ENCODE results near the gene STAB2. TPM values are rescaled to one million over a fixed set of nuclear protein-coding genes. Genes with fewer than 3 reads are reported as not detected.
"Not testable (repeated sequence)": the region's sequence is repeated elsewhere in the genome, so short reads cannot be mapped to it uniquely, and the experiment has no call there.

STAB2 gene
- total and polyA plus RNA-seq, 4 experiments from 2014 or later: not detected

- Histone ChIP-seq H3K27ac (ENCODE audit: low read depth, low read length) (no peak overlapping the region), H3K4me1 (ENCODE audit: insufficient read depth, low read length) (no peaks in the 10 kb centered on the region), H3K9me3 (ENCODE audit: control insufficient read depth in 1 of 2, low read length in 2 of 2) (no peaks in the 10 kb centered on the region), H3K4me3 (ENCODE audit: low read length in 2 of 2) (no peak overlapping the region), H3K36me3 (ENCODE audit: insufficient read depth, low read length) (no peaks in the 10 kb centered on the region), H3K27me3 (ENCODE audit: insufficient read depth, low read length) (no peaks in the 10 kb centered on the region)
- no peak overlapping the region for H3K4me3 Mint-ChIP-seq
- intact Hi-C loops (cut with micrococcal nuclease): no loop called here
- peaks cover 3 to 4% of the 10 kb centered on the region in 2 donors for H3K27me3 Mint-ChIP-seq
- H3K9me3 Mint-ChIP-seq: peaks cover 0 to 5% (median 1%) of the 10 kb centered on the region in 8 donors
- ChIA-PET CTCF (ENCODE audit: partially characterized antibody) (no interaction called here), POLR2A (ENCODE audit: partially characterized antibody) (no interaction called here)
- DNase-seq: no peak
- no peaks in the 10 kb centered on the region for H3K36me3 Mint-ChIP-seq
- H3K4me1 Mint-ChIP-seq: no peaks in the 10 kb centered on the region
- no peak overlapping the region for H3K27ac Mint-ChIP-seq
Observed at GRCh38 chr12:103645202-103645601, 58.1 kb downstream of the STAB2 start.

- Mint-ChIP-seq H3K4me1 (no peaks in the 10 kb centered on the region), H3K27ac (no peak overlapping the region), H3K36me3 (no peaks in the 10 kb centered on the region), H3K27me3 (peaks cover 7 to 8% of the 10 kb centered on the region in 2 donors), H3K4me3 (no peak overlapping the region), H3K9me3 (peaks cover 0 to 4% (median 0%) of the 10 kb centered on the region in 8 donors)
- Histone ChIP-seq H3K4me1 (ENCODE audit: insufficient read depth, low read length) (no peaks in the 10 kb centered on the region), H3K36me3 (ENCODE audit: insufficient read depth, low read length) (no peaks in the 10 kb centered on the region), H3K27me3 (ENCODE audit: insufficient read depth, low read length) (no peaks in the 10 kb centered on the region), H3K27ac (ENCODE audit: low read depth, low read length) (no peak overlapping the region), H3K9me3 (ENCODE audit: control insufficient read depth in 1 of 2, low read length in 2 of 2) (no peaks in the 10 kb centered on the region), H3K4me3 (ENCODE audit: low read length in 2 of 2) (no peak overlapping the region)
- ChIA-PET CTCF (ENCODE audit: partially characterized antibody) (no interaction called here), POLR2A (ENCODE audit: partially characterized antibody) (no interaction called here)
- intact Hi-C loops (cut with micrococcal nuclease): no loop called here
- no peak for DNase-seq
Observed at GRCh38 chr12:103647267-103647666, 60.2 kb downstream of the STAB2 start.

GRCh38 chr12:103652808-103653207, 65.7 kb downstream of the STAB2 start:
- Mint-ChIP-seq H3K9me3 (peaks cover 0 to 5% (median 1%) of the 10 kb centered on the region in 8 donors), H3K4me3 (no peak overlapping the region), H3K27me3 (peaks cover 8% of the 10 kb centered on the region in 2 donors), H3K27ac (no peak overlapping the region), H3K4me1 (peaks cover 0 to 5% (median 0%) of the 10 kb centered on the region in 4 donors), H3K36me3 (no peaks in the 10 kb centered on the region)
- H3K27ac ChIP-seq (ENCODE audit: low read depth, low read length): no peak overlapping the region
- no peak overlapping the region for H3K4me3 ChIP-seq (ENCODE audit: low read length in 2 of 2)
- intact Hi-C loops (cut with micrococcal nuclease): no loop called here
- H3K27me3 ChIP-seq (ENCODE audit: insufficient read depth, low read length): no peaks in the 10 kb centered on the region
- CTCF ChIA-PET (ENCODE audit: partially characterized antibody): no interaction called here
- H3K4me1 ChIP-seq (ENCODE audit: insufficient read depth, low read length): no peaks in the 10 kb centered on the region
- DNase-seq: no peak
- no peaks in the 10 kb centered on the region for H3K9me3 ChIP-seq (ENCODE audit: control insufficient read depth in 1 of 2, low read length in 2 of 2)
- no peaks in the 10 kb centered on the region for H3K36me3 ChIP-seq (ENCODE audit: insufficient read depth, low read length)
- POLR2A ChIA-PET (ENCODE audit: partially characterized antibody): no interaction called here

GRCh38 chr12:103653568-103654173, 66.6 kb downstream of the STAB2 start:
- H3K4me3 Mint-ChIP-seq; H3K4me3 ChIP-seq (ENCODE audit: low read length in 2 of 2); CTCF ChIA-PET (ENCODE audit: partially characterized antibody); H3K9me3 ChIP-seq (ENCODE audit: control insufficient read depth in 1 of 2, low read length in 2 of 2); intact Hi-C loops (cut with micrococcal nuclease); H3K4me1 ChIP-seq (ENCODE audit: insufficient read depth, low read length); DNase-seq; H3K27ac ChIP-seq (ENCODE audit: low read depth, low read length); H3K36me3 Mint-ChIP-seq; H3K36me3 ChIP-seq (ENCODE audit: insufficient read depth, low read length); H3K9me3 Mint-ChIP-seq; POLR2A ChIA-PET (ENCODE audit: partially characterized antibody); H3K27me3 ChIP-seq (ENCODE audit: insufficient read depth, low read length): not testable (repeated sequence)
- H3K4me1 Mint-ChIP-seq: peaks cover 0 to 11% (median 4%) of the 10 kb centered on the region in 4 donors
- H3K27me3 Mint-ChIP-seq: peaks cover 9 to 10% of the 10 kb centered on the region in 2 donors
- peak overlapping the region in 1 of 7 donors; percentile 73 for H3K27ac Mint-ChIP-seq

- CTCF ChIA-PET (ENCODE audit: partially characterized antibody): no interaction called here
- Histone ChIP-seq H3K4me3 (ENCODE audit: low read length in 2 of 2) (no peak overlapping the region), H3K27me3 (ENCODE audit: insufficient read depth, low read length) (no peaks in the 10 kb centered on the region), H3K9me3 (ENCODE audit: control insufficient read depth in 1 of 2, low read length in 2 of 2) (no peaks in the 10 kb centered on the region), H3K4me1 (ENCODE audit: insufficient read depth, low read length) (no peaks in the 10 kb centered on the region), H3K36me3 (ENCODE audit: insufficient read depth, low read length) (no peaks in the 10 kb centered on the region), H3K27ac (ENCODE audit: low read depth, low read length) (no peak overlapping the region)
- no peaks in the 10 kb centered on the region for H3K36me3 Mint-ChIP-seq
- intact Hi-C loops (cut with micrococcal nuclease): no loop called here
- POLR2A ChIA-PET (ENCODE audit: partially characterized antibody): no interaction called here
- peaks cover 0 to 11% (median 4%) of the 10 kb centered on the region in 4 donors for H3K4me1 Mint-ChIP-seq
- H3K4me3 Mint-ChIP-seq: no peak overlapping the region
- peaks cover 0 to 5% (median under 1%) of the 10 kb centered on the region in 8 donors for H3K9me3 Mint-ChIP-seq
- no peak for DNase-seq
- peaks cover 10 to 11% of the 10 kb centered on the region in 2 donors for H3K27me3 Mint-ChIP-seq
- no peak overlapping the region for H3K27ac Mint-ChIP-seq
Observed at GRCh38 chr12:103654816-103655215, 67.7 kb downstream of the STAB2 start.

- H3K27ac ChIP-seq (ENCODE audit: low read depth, low read length): no peak overlapping the region
- intact Hi-C loops (cut with micrococcal nuclease): no loop called here
- no peak overlapping the region for H3K4me3 Mint-ChIP-seq
- peaks cover 0 to 11% (median 4%) of the 10 kb centered on the region in 4 donors for H3K4me1 Mint-ChIP-seq
- no peaks in the 10 kb centered on the region for H3K27me3 ChIP-seq (ENCODE audit: insufficient read depth, low read length)
- H3K36me3 Mint-ChIP-seq: no peaks in the 10 kb centered on the region
- no peak overlapping the region for H3K27ac Mint-ChIP-seq
- ChIA-PET POLR2A (ENCODE audit: partially characterized antibody) (no interaction called here), CTCF (ENCODE audit: partially characterized antibody) (no interaction called here)
- H3K4me3 ChIP-seq (ENCODE audit: low read length in 2 of 2): no peak overlapping the region
- H3K9me3 Mint-ChIP-seq: peaks cover 0 to 5% (median under 1%) of the 10 kb centered on the region in 8 donors
- peaks cover 13 to 15% of the 10 kb centered on the region in 2 donors for H3K27me3 Mint-ChIP-seq
- no peaks in the 10 kb centered on the region for H3K36me3 ChIP-seq (ENCODE audit: insufficient read depth, low read length)
- DNase-seq: no peak
- no peaks in the 10 kb centered on the region for H3K9me3 ChIP-seq (ENCODE audit: control insufficient read depth in 1 of 2, low read length in 2 of 2)
- no peaks in the 10 kb centered on the region for H3K4me1 ChIP-seq (ENCODE audit: insufficient read depth, low read length)
Observed at GRCh38 chr12:103656291-103656690, 69.2 kb downstream of the STAB2 start.

- no peaks in the 10 kb centered on the region for H3K36me3 Mint-ChIP-seq
- H3K4me3 ChIP-seq (ENCODE audit: low read length in 2 of 2): no peak overlapping the region
- intact Hi-C loops (cut with micrococcal nuclease): no loop called here
- no peak overlapping the region for H3K4me3 Mint-ChIP-seq
- H3K9me3 ChIP-seq (ENCODE audit: control insufficient read depth in 1 of 2, low read length in 2 of 2): no peaks in the 10 kb centered on the region
- CTCF ChIA-PET (ENCODE audit: partially characterized antibody): no interaction called here
- DNase-seq: no peak
- POLR2A ChIA-PET (ENCODE audit: partially characterized antibody): no interaction called here
- H3K36me3 ChIP-seq (ENCODE audit: insufficient read depth, low read length): no peaks in the 10 kb centered on the region
- H3K4me1 Mint-ChIP-seq: peaks cover 0 to 11% (median 4%) of the 10 kb centered on the region in 4 donors
- H3K4me1 ChIP-seq (ENCODE audit: insufficient read depth, low read length): no peaks in the 10 kb centered on the region
- H3K27me3 Mint-ChIP-seq: peaks cover 11% of the 10 kb centered on the region in 2 donors
- peaks cover 0 to 5% (median 1%) of the 10 kb centered on the region in 8 donors for H3K9me3 Mint-ChIP-seq
- no peaks in the 10 kb centered on the region for H3K27me3 ChIP-seq (ENCODE audit: insufficient read depth, low read length)
- no peak overlapping the region for H3K27ac Mint-ChIP-seq
- no peak overlapping the region for H3K27ac ChIP-seq (ENCODE audit: low read depth, low read length)
Observed at GRCh38 chr12:103657331-103657730, 70.3 kb downstream of the STAB2 start.
